SK-N-SH (cell line): ENCODE results near the gene SPATS1. TPM values are rescaled to one million over a fixed set of nuclear protein-coding genes. Genes with fewer than 3 reads are reported as not detected.

Experiments
- CTCF ChIA-PET: fragments of 300-600, 350-600 bp; formaldehyde crosslinking; extraction: SDS; loops from one replicate; lab custom pipeline; 2021; lab: Yijun Ruan, JAX
- POLR2A ChIA-PET: fragments of 350-600 bp; sonication (Branson Sonifier 250); formaldehyde crosslinking; extraction: SDS; loops from one replicate; lab custom pipeline; 2020; ENCODE audit warnings: antibody characterized with exemption, inconsistent platforms; lab: Yijun Ruan, JAX
- DNase-seq: peaks from one replicate; pipeline ENCODE4 v3.0.0; 2012
- H2AFZ ChIP-seq: fragments of 200-600 bp; sonication (generic); 2 replicates; pipeline ENCODE4 v1.8.1; 2016; ENCODE audit warnings: antibody characterized with exemption, mild to moderate bottlenecking, low read depth
- H3F3A ChIP-seq: fragments of 200-600 bp; sonication (generic); replicated peaks from 2 replicates; pipeline ENCODE3; 2016; ENCODE audit warnings: antibody characterized with exemption, mild to moderate bottlenecking; ENCODE audit not compliant: insufficient read depth
- H3K27ac ChIP-seq, 2 experiments: fragments of 200-500 bp in 1 of 2; fragments of 200-600 bp in 1 of 2; sonication (Bioruptor generic) in 1 of 2; sonication (generic), shearing (Covaris generic) in 1 of 2; 2 replicates each; pipeline versions ENCODE4 v1.5.1 to v1.6.1; 2014 to 2016; ENCODE audit warnings: low read depth in 2 of 2, inconsistent platforms in 1 of 2, low read length in 1 of 2, mild to moderate bottlenecking in 1 of 2, mixed read lengths in 1 of 2
- H3K27me3 ChIP-seq: fragments of 200-600 bp; sonication (generic), shearing (Covaris generic); 2 replicates; pipeline ENCODE4 v1.6.1; 2016; ENCODE audit warnings: mixed run types; ENCODE audit not compliant: insufficient read depth
- H3K36me3 ChIP-seq, 2 experiments: fragments of 200-500 bp in 1 of 2; fragments of 200-600 bp in 1 of 2; sonication (Bioruptor generic) in 1 of 2; sonication (generic) in 1 of 2; replicated peaks in 1 of 2; 2 replicates each; pipeline versions ENCODE3 to v1.5.1; 2014 to 2016; ENCODE audit warnings: low read length in 1 of 2, mild to moderate bottlenecking in 1 of 2; ENCODE audit not compliant: insufficient read depth in 2 of 2, control insufficient read depth in 1 of 2
- H3K4me1 ChIP-seq, 2 experiments: fragments of 200-500 bp in 1 of 2; fragments of 200-600 bp in 1 of 2; sonication (Bioruptor generic) in 1 of 2; sonication (generic), shearing (Covaris generic) in 1 of 2; 2 replicates each; pipeline versions ENCODE4 v1.5.1 to v1.6.1; 2014 to 2016; ENCODE audit warnings: low read depth in 1 of 2, low read length in 1 of 2, mixed run types in 1 of 2; ENCODE audit not compliant: insufficient read depth in 2 of 2, control insufficient read depth in 1 of 2
- H3K4me2 ChIP-seq: fragments of 200-600 bp; sonication (generic), shearing (Covaris generic); 2 replicates; pipeline ENCODE4 v1.6.1; 2017; ENCODE audit warnings: mixed run types
- H3K4me3 ChIP-seq, 2 experiments: fragments of 200-500 bp in 1 of 2; fragments of 200-600 bp in 1 of 2; sonication (Bioruptor generic) in 1 of 2; sonication (generic), shearing (Covaris generic) in 1 of 2; 2 replicates each; pipeline versions ENCODE4 v1.5.1 to v1.8.1; 2014 to 2016; ENCODE audit warnings: low read depth in 2 of 2, inconsistent platforms in 1 of 2, low read length in 1 of 2, mild to moderate bottlenecking in 1 of 2, mixed read lengths in 1 of 2, moderate library complexity in 1 of 2
- H3K79me2 ChIP-seq: fragments of 200-600 bp; sonication (generic); 2 replicates; pipeline ENCODE4 v1.8.1; 2017; ENCODE audit warnings: mild to moderate bottlenecking; ENCODE audit not compliant: insufficient read depth
- H3K9ac ChIP-seq: fragments of 200-600 bp; sonication (generic); 2 replicates; pipeline ENCODE4 v1.6.1; 2017; ENCODE audit warnings: mixed run types
- H3K9me2 ChIP-seq: fragments of 200-600 bp; sonication (generic); 2 replicates; pipeline ENCODE4 v1.6.1; 2017; ENCODE audit warnings: mixed run types
- H3K9me3 ChIP-seq: fragments of 200-600 bp; sonication (generic); 2 replicates; pipeline ENCODE4 v1.6.1; 2017; ENCODE audit warnings: mixed run types, mild to moderate bottlenecking, moderate library complexity
- H4K20me1 ChIP-seq: fragments of 200-600 bp; sonication (generic); 2 replicates; pipeline ENCODE4 v1.6.1; 2017; ENCODE audit warnings: mild to moderate bottlenecking, mixed run types; ENCODE audit not compliant: insufficient read depth
- EP300 ChIP-seq, 2 experiments: IDR thresholded peaks; 2 replicates each; pipeline versions ENCODE4 v1.4.0 to v1.6.1; 2012; ENCODE audit warnings: borderline replicate concordance in 1 of 2, low read depth in 1 of 2, low read length in 1 of 2
- FOSL2 ChIP-seq: IDR thresholded peaks from 2 replicates; pipeline ENCODE4 v1.4.0; 2012; ENCODE audit warnings: low read depth, mild to moderate bottlenecking, moderate library complexity, borderline replicate concordance
- FOXJ3 ChIP-seq: sonication (generic); formaldehyde crosslinking; IDR thresholded peaks from 2 replicates; pipeline ENCODE4 v1.5.1; 2020; ENCODE audit warnings: mild to moderate bottlenecking, missing genetic modification reagents
- FOXM1 ChIP-seq: IDR thresholded peaks from 2 replicates; pipeline ENCODE4 v1.4.0; 2012; ENCODE audit warnings: low read depth, mild to moderate bottlenecking
- GATA2 ChIP-seq: sonication (generic); formaldehyde crosslinking; IDR thresholded peaks from 2 replicates; pipeline ENCODE4 v1.5.0; 2020; ENCODE audit warnings: mild to moderate bottlenecking, missing genetic modification reagents
- POLR2AphosphoS5 ChIP-seq: IDR thresholded peaks from 2 replicates; pipeline ENCODE4 v1.6.1; 2012; ENCODE audit warnings: low read depth, low read length
- RAD21 ChIP-seq: IDR thresholded peaks from 2 replicates; pipeline ENCODE4 v1.6.1; 2012; ENCODE audit warnings: mild to moderate bottlenecking, low read length
- RCOR1 ChIP-seq: fragments of 150-350 bp; IDR thresholded peaks from 2 replicates; pipeline ENCODE4 v1.6.1; 2017; ENCODE audit warnings: antibody characterized with exemption, low read length
- RFX5 ChIP-seq: IDR thresholded peaks from 2 replicates; pipeline ENCODE4 v1.6.1; 2012; ENCODE audit warnings: mild to moderate bottlenecking, improper control_type of control experiment, low read length
- SIN3A ChIP-seq: IDR thresholded peaks from 2 replicates; pipeline ENCODE4 v1.6.1; 2012; ENCODE audit warnings: low read depth, mild to moderate bottlenecking, low read length, moderate library complexity, borderline replicate concordance
- SMC3 ChIP-seq: IDR thresholded peaks from 2 replicates; pipeline ENCODE4 v1.6.1; 2012; ENCODE audit warnings: low read depth, low read length, improper control_type of control experiment
- TAF1 ChIP-seq: IDR thresholded peaks from 2 replicates; pipeline ENCODE4 v1.6.1; 2012; ENCODE audit warnings: low read depth, mild to moderate bottlenecking, low read length, moderate library complexity, borderline replicate concordance
- TCF12 ChIP-seq: IDR thresholded peaks from 2 replicates; pipeline ENCODE4 v1.4.0; 2012
- TEAD4 ChIP-seq: IDR thresholded peaks from 2 replicates; pipeline ENCODE4 v1.4.0; 2012; ENCODE audit warnings: mild to moderate bottlenecking, borderline replicate concordance; ENCODE audit not compliant: insufficient read depth
- YY1 ChIP-seq: IDR thresholded peaks from 2 replicates; pipeline ENCODE4 v1.4.0; 2012; ENCODE audit warnings: low read depth, mild to moderate bottlenecking
- WGBS: methylation state at CpG from one replicate; pipeline ENCODE4 v1.1.6; 2017; ENCODE audit warnings: low lambda C conversion rate; 5-methylcytosine and 5-hydroxymethylcytosine counted together
- polyA plus RNA-seq, 3 experiments: library from polyadenylated mRNA; depleted of rRNA; stranded (reverse); fragments of >200 nt; gene quantifications; 2 replicates each; pipeline ENCODE4 v1.2.3, GENCODE V29; 2012
- TF ChIP-seq, protein P1 (sequence below): fragments of 150-350 bp; IDR thresholded peaks from 2 replicates; pipeline ENCODE4 v1.6.1; 2017; ENCODE audit warnings: antibody characterized with exemption, low read length, low read depth, borderline replicate concordance
- TF ChIP-seq, protein P2 (sequence below): IDR thresholded peaks from 2 replicates; pipeline ENCODE4 v1.4.0; 2012; ENCODE audit warnings: low read depth, borderline replicate concordance
- TF ChIP-seq, protein P3 (sequence below): IDR thresholded peaks from 2 replicates; pipeline ENCODE4 v1.4.0; 2012; ENCODE audit warnings: low read depth
- TF ChIP-seq, protein P4 (sequence below): IDR thresholded peaks from 2 replicates; pipeline ENCODE4; 2012
- TF ChIP-seq, protein P5 (sequence below): IDR thresholded peaks from 2 replicates; pipeline ENCODE4 v1.4.0; 2012; ENCODE audit warnings: low read depth, borderline replicate concordance
- TF ChIP-seq, protein P6 (sequence below): fragments of 150-350 bp; IDR thresholded peaks from 2 replicates; pipeline ENCODE4 v1.6.1; 2016; ENCODE audit warnings: mild to moderate bottlenecking, low read depth, low read length

The SPATS1 gene
- polyA plus RNA-seq, 1 of the 3 experiments (the other 2 are of a cell fraction), result not detected

DNA sequence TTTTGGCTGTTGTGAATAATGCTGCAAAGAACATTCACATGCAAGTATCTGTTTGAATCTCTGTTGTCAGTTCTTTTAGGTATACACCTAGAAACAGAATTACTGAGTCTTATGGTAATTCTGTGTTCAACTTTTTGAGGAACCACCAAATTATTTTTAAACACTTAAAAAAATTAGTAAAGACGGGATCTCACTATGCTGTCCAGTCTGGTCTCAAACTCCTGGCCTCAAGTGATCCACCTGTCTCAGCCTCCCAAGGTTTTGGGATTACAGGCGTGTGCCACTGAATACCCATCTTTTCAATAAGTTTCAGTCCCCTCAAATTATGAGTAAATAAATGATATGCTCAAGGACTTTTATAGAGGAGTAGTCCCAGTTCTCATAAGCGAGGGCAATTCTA, 17.5 kb downstream of the SPATS1 start:
- no peaks in the 10 kb centered on the region for H3K9me3 ChIP-seq
- no peak overlapping the region for H2AFZ ChIP-seq
- no peaks in the 10 kb centered on the region for H3K79me2 ChIP-seq
- no peaks in the 10 kb centered on the region for H3F3A ChIP-seq
- H3K27me3 ChIP-seq, result peaks cover 15% of the 10 kb centered on the region; the same call in 1 of the 2 replicates
- H3K9me2 ChIP-seq, result no peaks in the 10 kb centered on the region
- no peak overlapping the region for H3K4me2 ChIP-seq
- no peak for DNase-seq
- no peaks in the 10 kb centered on the region; a peak in 1 of 4 replicates for H3K4me1 ChIP-seq
- no peaks in the 10 kb centered on the region for H3K36me3 ChIP-seq
- H4K20me1 ChIP-seq, result no peaks in the 10 kb centered on the region
- 52% methylated on average over 3 of the region's 3 CpGs for WGBS
- CTCF ChIA-PET, result no interaction called here
- no peak for TF ChIP-seq TCF12
- no peak for TF ChIP-seq FOXM1
- no peak for TF ChIP-seq TAF1
- TF ChIP-seq POLR2AphosphoS5, result no peak
- TF ChIP-seq, protein P1, sequence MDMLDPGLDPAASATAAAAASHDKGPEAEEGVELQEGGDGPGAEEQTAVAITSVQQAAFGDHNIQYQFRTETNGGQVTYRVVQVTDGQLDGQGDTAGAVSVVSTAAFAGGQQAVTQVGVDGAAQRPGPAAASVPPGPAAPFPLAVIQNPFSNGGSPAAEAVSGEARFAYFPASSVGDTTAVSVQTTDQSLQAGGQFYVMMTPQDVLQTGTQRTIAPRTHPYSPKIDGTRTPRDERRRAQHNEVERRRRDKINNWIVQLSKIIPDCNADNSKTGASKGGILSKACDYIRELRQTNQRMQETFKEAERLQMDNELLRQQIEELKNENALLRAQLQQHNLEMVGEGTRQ, result no peak
- TF ChIP-seq, protein P2, sequence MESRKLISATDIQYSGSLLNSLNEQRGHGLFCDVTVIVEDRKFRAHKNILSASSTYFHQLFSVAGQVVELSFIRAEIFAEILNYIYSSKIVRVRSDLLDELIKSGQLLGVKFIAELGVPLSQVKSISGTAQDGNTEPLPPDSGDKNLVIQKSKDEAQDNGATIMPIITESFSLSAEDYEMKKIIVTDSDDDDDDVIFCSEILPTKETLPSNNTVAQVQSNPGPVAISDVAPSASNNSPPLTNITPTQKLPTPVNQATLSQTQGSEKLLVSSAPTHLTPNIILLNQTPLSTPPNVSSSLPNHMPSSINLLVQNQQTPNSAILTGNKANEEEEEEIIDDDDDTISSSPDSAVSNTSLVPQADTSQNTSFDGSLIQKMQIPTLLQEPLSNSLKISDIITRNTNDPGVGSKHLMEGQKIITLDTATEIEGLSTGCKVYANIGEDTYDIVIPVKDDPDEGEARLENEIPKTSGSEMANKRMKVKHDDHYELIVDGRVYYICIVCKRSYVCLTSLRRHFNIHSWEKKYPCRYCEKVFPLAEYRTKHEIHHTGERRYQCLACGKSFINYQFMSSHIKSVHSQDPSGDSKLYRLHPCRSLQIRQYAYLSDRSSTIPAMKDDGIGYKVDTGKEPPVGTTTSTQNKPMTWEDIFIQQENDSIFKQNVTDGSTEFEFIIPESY, result no peak
- TF ChIP-seq SMC3, result no peak
- TF ChIP-seq SIN3A, result no peak
- no peak overlapping the region for H3K9ac ChIP-seq
- POLR2A ChIA-PET, result no interaction called here
- H3K27ac ChIP-seq, result no peak overlapping the region
- no peak overlapping the region for H3K4me3 ChIP-seq

DNA sequence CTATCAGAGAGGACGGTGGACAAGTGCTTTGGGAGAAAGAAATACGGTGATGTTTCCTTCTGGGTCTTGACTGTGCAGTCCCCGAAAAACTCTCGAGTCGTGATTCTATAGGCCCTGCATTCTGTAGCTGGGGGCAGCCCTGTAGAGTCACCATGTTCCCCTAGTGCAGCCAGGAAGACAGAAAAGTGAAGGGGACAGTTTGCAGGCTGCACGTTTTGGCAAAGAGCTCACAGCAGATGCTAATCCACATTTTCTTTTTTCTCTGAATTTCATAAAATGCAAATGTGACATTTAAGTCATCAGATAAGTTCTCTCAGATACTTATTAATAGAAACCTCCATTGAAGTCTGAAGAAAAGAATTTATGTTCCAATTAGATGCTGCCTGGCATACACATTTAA, 19.5 kb downstream of the SPATS1 start:
- no peaks in the 10 kb centered on the region; a peak in 1 of 4 replicates for H3K4me1 ChIP-seq
- no peaks in the 10 kb centered on the region for H3F3A ChIP-seq
- no peaks in the 10 kb centered on the region for H3K9me3 ChIP-seq
- no peaks in the 10 kb centered on the region for H3K36me3 ChIP-seq
- H3K4me2 ChIP-seq, result no peak overlapping the region
- peaks cover 9% of the 10 kb centered on the region; the same call in 1 of the 2 replicates for H3K27me3 ChIP-seq
- no peaks in the 10 kb centered on the region for H3K9me2 ChIP-seq
- H3K79me2 ChIP-seq, result no peaks in the 10 kb centered on the region
- H4K20me1 ChIP-seq, result no peaks in the 10 kb centered on the region
- no peak overlapping the region for H3K27ac ChIP-seq
- H3K4me3 ChIP-seq, result no peak overlapping the region
- POLR2A ChIA-PET, result interaction anchor here (0.6 kb wide), 1 partner anchor 19 kb away, joined by 3 read pairs; the partner anchor contains the start of gene SPATS1
- 42% methylated on average over 6 of the region's 6 CpGs for WGBS
- H2AFZ ChIP-seq, result no peak overlapping the region
- H3K9ac ChIP-seq, result no peak overlapping the region
- DNase-seq, result no peak
- CTCF ChIA-PET, result interaction anchor here (1.4 kb wide), 1 partner anchor 23 kb away, joined by 7 read pairs; no protein-coding TSS in a partner anchor
- no peak for TF ChIP-seq TAF1
- TF ChIP-seq, protein P1, result no peak
- TF ChIP-seq, protein P3, sequence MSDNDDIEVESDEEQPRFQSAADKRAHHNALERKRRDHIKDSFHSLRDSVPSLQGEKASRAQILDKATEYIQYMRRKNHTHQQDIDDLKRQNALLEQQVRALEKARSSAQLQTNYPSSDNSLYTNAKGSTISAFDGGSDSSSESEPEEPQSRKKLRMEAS, result no peak
- TF ChIP-seq FOXJ3 (CRISPR knock-in tag), result no peak
- TF ChIP-seq, protein P4, sequence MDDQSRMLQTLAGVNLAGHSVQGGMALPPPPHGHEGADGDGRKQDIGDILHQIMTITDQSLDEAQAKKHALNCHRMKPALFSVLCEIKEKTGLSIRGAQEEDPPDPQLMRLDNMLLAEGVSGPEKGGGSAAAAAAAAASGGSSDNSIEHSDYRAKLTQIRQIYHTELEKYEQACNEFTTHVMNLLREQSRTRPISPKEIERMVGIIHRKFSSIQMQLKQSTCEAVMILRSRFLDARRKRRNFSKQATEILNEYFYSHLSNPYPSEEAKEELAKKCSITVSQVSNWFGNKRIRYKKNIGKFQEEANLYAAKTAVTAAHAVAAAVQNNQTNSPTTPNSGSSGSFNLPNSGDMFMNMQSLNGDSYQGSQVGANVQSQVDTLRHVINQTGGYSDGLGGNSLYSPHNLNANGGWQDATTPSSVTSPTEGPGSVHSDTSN, result no peak
- no peak for TF ChIP-seq RFX5
- TF ChIP-seq YY1, result no peak
- TF ChIP-seq EP300 (IDR thresholded peaks at IDR 0.05; ENCODE audit: borderline replicate concordance in 1 of 2, low read depth in 1 of 2, low read length in 1 of 2), result no peak
- TF ChIP-seq, protein P5, sequence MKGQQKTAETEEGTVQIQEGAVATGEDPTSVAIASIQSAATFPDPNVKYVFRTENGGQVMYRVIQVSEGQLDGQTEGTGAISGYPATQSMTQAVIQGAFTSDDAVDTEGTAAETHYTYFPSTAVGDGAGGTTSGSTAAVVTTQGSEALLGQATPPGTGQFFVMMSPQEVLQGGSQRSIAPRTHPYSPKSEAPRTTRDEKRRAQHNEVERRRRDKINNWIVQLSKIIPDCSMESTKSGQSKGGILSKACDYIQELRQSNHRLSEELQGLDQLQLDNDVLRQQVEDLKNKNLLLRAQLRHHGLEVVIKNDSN, result no peak
- no peak for TF ChIP-seq FOSL2
- TF ChIP-seq SIN3A, result no peak
- no peak for TF ChIP-seq POLR2AphosphoS5
- TF ChIP-seq RCOR1, result no peak
- no peak for TF ChIP-seq GATA2
- no peak for TF ChIP-seq TEAD4
- TF ChIP-seq, protein P6, sequence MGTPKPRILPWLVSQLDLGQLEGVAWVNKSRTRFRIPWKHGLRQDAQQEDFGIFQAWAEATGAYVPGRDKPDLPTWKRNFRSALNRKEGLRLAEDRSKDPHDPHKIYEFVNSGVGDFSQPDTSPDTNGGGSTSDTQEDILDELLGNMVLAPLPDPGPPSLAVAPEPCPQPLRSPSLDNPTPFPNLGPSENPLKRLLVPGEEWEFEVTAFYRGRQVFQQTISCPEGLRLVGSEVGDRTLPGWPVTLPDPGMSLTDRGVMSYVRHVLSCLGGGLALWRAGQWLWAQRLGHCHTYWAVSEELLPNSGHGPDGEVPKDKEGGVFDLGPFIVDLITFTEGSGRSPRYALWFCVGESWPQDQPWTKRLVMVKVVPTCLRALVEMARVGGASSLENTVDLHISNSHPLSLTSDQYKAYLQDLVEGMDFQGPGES, result no peak
- TF ChIP-seq RAD21, result no peak
